ENCODE results near the gene NLRP12.

- TF ChIP-seq CTCF (IDR thresholded peaks at IDR 0.05) (no peak), ESRRA (IDR thresholded peaks at IDR 0.05; ENCODE audit: borderline replicate concordance, low read length) (no peak), REST (IDR thresholded peaks at IDR 0.05) (no peak), SMC3 (IDR thresholded peaks at IDR 0.05) (no peak), NR3C1 (IDR thresholded peaks at IDR 0.05) (no peak), RAD21 (conservative IDR thresholded peaks at IDR 0.05 in 1 of 2, IDR thresholded peaks at IDR 0.05 in 1 of 2) (no peak), POLR2A (IDR thresholded peaks at IDR 0.05; ENCODE audit: low read length) (no peak), KDM1A (IDR thresholded peaks at IDR 0.05; ENCODE audit: low read depth) (no peak)
Measured at GRCh38 chr19:53847555-53847954, 23.4 kb upstream of the NLRP12 start.
